NT2/D1 (cell line): ENCODE data around the gene GNPAT.

Experiments used
- DNase-seq: peaks from one replicate; pipeline ENCODE4 v3.0.0-alpha.2; 2011; ENCODE audit warnings: low read depth, low spot score
- H3K27me3 ChIP-seq: 2 replicates; pipeline ENCODE4 v1.6.0; 2011; ENCODE audit warnings: mild to moderate bottlenecking; ENCODE audit not compliant: insufficient read length, insufficient read depth
- H3K36me3 ChIP-seq: 2 replicates; pipeline ENCODE4 v1.6.1; 2011; ENCODE audit warnings: mild to moderate bottlenecking, low read length, mixed read lengths; ENCODE audit not compliant: insufficient read depth, insufficient read length
- H3K4me1 ChIP-seq: 2 replicates; pipeline ENCODE4 v1.5.1; 2011; ENCODE audit not compliant: insufficient read depth, insufficient read length
- H3K4me3 ChIP-seq: 2 replicates; pipeline ENCODE4 v1.5.1; 2011; ENCODE audit warnings: low read depth; ENCODE audit not compliant: insufficient read length
- H3K9ac ChIP-seq: 2 replicates; pipeline ENCODE4 v1.6.0; 2011; ENCODE audit warnings: low read depth; ENCODE audit not compliant: insufficient read length
- H3K9me3 ChIP-seq: 2 replicates; pipeline ENCODE4 v1.5.1; 2011; ENCODE audit warnings: mild to moderate bottlenecking, low read length; ENCODE audit not compliant: insufficient read depth
- SUZ12 ChIP-seq: IDR thresholded peaks from 2 replicates; pipeline ENCODE4 v1.6.1; 2011; ENCODE audit not compliant: insufficient read length, insufficient read depth; ENCODE audit errors: extremely low read depth
- YY1 ChIP-seq: IDR thresholded peaks from 2 replicates; pipeline ENCODE4 v1.6.1; 2011; ENCODE audit not compliant: insufficient read length, insufficient read depth
- ZNF274 ChIP-seq: IDR thresholded peaks from 2 replicates; pipeline ENCODE4 v1.6.1; 2011; ENCODE audit warnings: mild to moderate bottlenecking, low read depth, low read length

GNPAT gene

GRCh38 chr1:231279683-231280082 lies 38.7 kb downstream of the GNPAT start:
- Histone ChIP-seq H3K4me1 (no peaks in the 10 kb centered on the region), H3K36me3 (peaks cover 39% of the 10 kb centered on the region), H3K27me3 (no peaks in the 10 kb centered on the region), H3K4me3 (no peak overlapping the region), H3K9ac (no peak overlapping the region), H3K9me3 (no peaks in the 10 kb centered on the region)
- DNase-seq = no peak
- TF ChIP-seq ZNF274 = no peak
- TF ChIP-seq SUZ12 = no peak
- TF ChIP-seq YY1 = no peak

- DNase-seq = peak; percentile 66
- no peak overlapping the region for H3K4me3 ChIP-seq
- TF ChIP-seq YY1 = no peak
- no peak for TF ChIP-seq ZNF274
- TF ChIP-seq SUZ12 = no peak
Measured at GRCh38 chr1:231284441-231284840, 43.4 kb downstream of the GNPAT start.

GRCh38 chr1:231286603-231287002 lies 45.6 kb downstream of the GNPAT start:
- TF ChIP-seq ZNF274 (no peak), YY1 (no peak), SUZ12 (no peak)
- no peaks in the 10 kb centered on the region; the same call in 1 of the 2 replicates for H3K9me3 ChIP-seq
- no peaks in the 10 kb centered on the region for H3K36me3 ChIP-seq
- H3K9ac ChIP-seq = no peak overlapping the region
- H3K27me3 ChIP-seq = no peaks in the 10 kb centered on the region
- H3K4me3 ChIP-seq = no peak overlapping the region
- no peaks in the 10 kb centered on the region for H3K4me1 ChIP-seq
- DNase-seq = no peak

More at GRCh38 chr1:231284441-231284840, 43.4 kb downstream of the GNPAT start:
- Histone ChIP-seq H3K9ac (no peak overlapping the region), H3K36me3 (no peaks in the 10 kb centered on the region), H3K27me3 (no peaks in the 10 kb centered on the region), H3K4me1 (no peaks in the 10 kb centered on the region), H3K9me3 (no peaks in the 10 kb centered on the region; the same call in 1 of the 2 replicates)

- H3K4me1 ChIP-seq = no peaks in the 10 kb centered on the region
- no peaks in the 10 kb centered on the region for H3K36me3 ChIP-seq
- H3K9me3 ChIP-seq = no peaks in the 10 kb centered on the region
- H3K4me3 ChIP-seq = no peak overlapping the region
- no peak overlapping the region for H3K9ac ChIP-seq
- peaks cover 2% of the 10 kb centered on the region for H3K27me3 ChIP-seq
- DNase-seq = no peak
- no peak for TF ChIP-seq SUZ12
- no peak for TF ChIP-seq YY1
- TF ChIP-seq ZNF274 = no peak
Measured at GRCh38 chr1:231295938-231296337, 54.9 kb downstream of the GNPAT start.

- no peaks in the 10 kb centered on the region for H3K27me3 ChIP-seq
- no peak overlapping the region for H3K9ac ChIP-seq
- DNase-seq = no peak
- H3K9me3 ChIP-seq = no peaks in the 10 kb centered on the region
- no peaks in the 10 kb centered on the region for H3K4me1 ChIP-seq
- no peaks in the 10 kb centered on the region for H3K36me3 ChIP-seq
- H3K4me3 ChIP-seq = no peak overlapping the region
- TF ChIP-seq ZNF274 (no peak), SUZ12 (no peak), YY1 (no peak)
Measured at GRCh38 chr1:231301990-231302389, 61.0 kb downstream of the GNPAT start.

GRCh38 chr1:231310391-231310934 lies 69.5 kb downstream of the GNPAT start:
- TF ChIP-seq YY1 = no peak
- TF ChIP-seq SUZ12 = no peak
- TF ChIP-seq ZNF274 = no peak
- H3K9me3 ChIP-seq = no peaks in the 10 kb centered on the region
- DNase-seq = no peak

GRCh38 chr1:231311720-231312431 lies 70.9 kb downstream of the GNPAT start:
- TF ChIP-seq ZNF274 = no peak
- TF ChIP-seq SUZ12 = no peak
- no peak for TF ChIP-seq YY1
- H3K4me3 ChIP-seq = no peak overlapping the region
- no peaks in the 10 kb centered on the region for H3K27me3 ChIP-seq
- no peak for DNase-seq
- H3K4me1 ChIP-seq = no peaks in the 10 kb centered on the region
- no peaks in the 10 kb centered on the region for H3K9me3 ChIP-seq
- H3K9ac ChIP-seq = no peak overlapping the region
- H3K36me3 ChIP-seq = no peaks in the 10 kb centered on the region

More at GRCh38 chr1:231310391-231310934, 69.5 kb downstream of the GNPAT start:
- Histone ChIP-seq H3K27me3 (no peaks in the 10 kb centered on the region), H3K36me3 (no peaks in the 10 kb centered on the region), H3K9ac (no peak overlapping the region), H3K4me1 (no peaks in the 10 kb centered on the region), H3K4me3 (no peak overlapping the region)
